WI38 (cell line): ENCODE measurements around the gene HNRNPLL.

Experiments used
- H3K4me3 ChIP-seq: 2 replicates; pipeline ENCODE4 v1.5.1; 2011; ENCODE audit warnings: low read depth, mild to moderate bottlenecking, control low read depth, low read length
- TF ChIP-seq, protein P1 (sequence below): IDR thresholded peaks from 2 replicates; pipeline ENCODE4 v1.5.1; 2012; ENCODE audit warnings: low read depth, mild to moderate bottlenecking, control low read depth, low read length

The HNRNPLL gene

GRCh38 chr2:38636069-38636468, 33.3 kb upstream of the HNRNPLL start:
- TF ChIP-seq, protein P1, sequence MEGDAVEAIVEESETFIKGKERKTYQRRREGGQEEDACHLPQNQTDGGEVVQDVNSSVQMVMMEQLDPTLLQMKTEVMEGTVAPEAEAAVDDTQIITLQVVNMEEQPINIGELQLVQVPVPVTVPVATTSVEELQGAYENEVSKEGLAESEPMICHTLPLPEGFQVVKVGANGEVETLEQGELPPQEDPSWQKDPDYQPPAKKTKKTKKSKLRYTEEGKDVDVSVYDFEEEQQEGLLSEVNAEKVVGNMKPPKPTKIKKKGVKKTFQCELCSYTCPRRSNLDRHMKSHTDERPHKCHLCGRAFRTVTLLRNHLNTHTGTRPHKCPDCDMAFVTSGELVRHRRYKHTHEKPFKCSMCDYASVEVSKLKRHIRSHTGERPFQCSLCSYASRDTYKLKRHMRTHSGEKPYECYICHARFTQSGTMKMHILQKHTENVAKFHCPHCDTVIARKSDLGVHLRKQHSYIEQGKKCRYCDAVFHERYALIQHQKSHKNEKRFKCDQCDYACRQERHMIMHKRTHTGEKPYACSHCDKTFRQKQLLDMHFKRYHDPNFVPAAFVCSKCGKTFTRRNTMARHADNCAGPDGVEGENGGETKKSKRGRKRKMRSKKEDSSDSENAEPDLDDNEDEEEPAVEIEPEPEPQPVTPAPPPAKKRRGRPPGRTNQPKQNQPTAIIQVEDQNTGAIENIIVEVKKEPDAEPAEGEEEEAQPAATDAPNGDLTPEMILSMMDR: no peak
- no peak overlapping the region for H3K4me3 ChIP-seq

GRCh38 chr2:38635139-38635538, 32.4 kb upstream of the HNRNPLL start:
- no peak overlapping the region for H3K4me3 ChIP-seq
- TF ChIP-seq, protein P1: no peak

- no peak overlapping the region for H3K4me3 ChIP-seq
- TF ChIP-seq, protein P1: no peak
Measured at GRCh38 chr2:38634684-38635083, 32.0 kb upstream of the HNRNPLL start.

- H3K4me3 ChIP-seq: no peak overlapping the region
- TF ChIP-seq, protein P1: no peak
Measured at GRCh38 chr2:38633895-38634294, 31.2 kb upstream of the HNRNPLL start.

DNA sequence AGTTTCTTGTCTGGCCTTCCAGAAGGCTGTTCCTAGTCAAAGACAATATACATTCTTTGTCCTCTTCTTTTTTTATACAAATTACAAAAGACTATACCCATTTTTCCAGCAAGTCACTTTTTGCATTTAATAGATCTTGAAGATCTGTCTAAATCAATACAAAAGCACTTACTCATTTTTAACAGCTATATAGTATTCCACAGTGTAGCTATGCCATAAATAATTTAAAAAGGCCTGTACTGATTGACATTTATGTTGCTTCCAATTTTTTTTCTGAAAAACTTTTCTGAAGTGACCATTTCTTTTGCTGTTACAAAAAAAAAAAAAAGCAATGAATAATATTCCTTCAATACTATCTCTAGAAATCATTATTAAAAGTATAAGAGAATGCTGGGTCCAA, 30.3 kb upstream of the HNRNPLL start:
- TF ChIP-seq, protein P1: no peak
- no peak overlapping the region for H3K4me3 ChIP-seq

GRCh38 chr2:38631976-38632375, 29.2 kb upstream of the HNRNPLL start:
- H3K4me3 ChIP-seq: no peak overlapping the region
- TF ChIP-seq, protein P1: no peak

DNA sequence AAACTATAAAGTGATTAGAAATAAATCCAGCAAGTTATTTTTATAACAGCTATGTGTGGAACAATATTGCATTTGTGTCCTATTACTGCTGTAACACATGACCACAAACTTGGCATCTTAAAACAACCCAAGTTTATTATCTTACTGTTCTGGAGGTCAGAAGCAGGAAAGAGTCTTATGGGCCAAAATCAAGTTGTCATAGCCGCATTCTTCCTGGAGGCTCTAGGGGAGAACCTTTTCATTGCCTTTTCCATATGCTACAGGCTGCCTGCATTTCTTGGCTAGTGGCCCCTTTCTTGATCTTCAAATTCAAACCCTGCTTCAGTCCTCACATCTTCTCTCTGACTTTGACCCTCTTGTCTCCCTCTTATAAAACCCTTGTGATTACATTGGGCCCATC, 27.0 kb upstream of the HNRNPLL start:
- H3K4me3 ChIP-seq: no peak overlapping the region
- TF ChIP-seq, protein P1: no peak
